Measurements from ENCODE around the gene ZNF124.

The ZNF124 gene

GRCh38 chr1:247118946-247119446, 52.8 kb downstream of the ZNF124 start:
- Histone ChIP-seq H3K4me3 (ENCODE audit: low read depth, low read length) (no peak overlapping the region), H3K36me3 (replicated peaks) (no peaks in the 10 kb centered on the region), H3K27ac (no peak overlapping the region), H3K27me3 (replicated peaks) (no peaks in the 10 kb centered on the region)
- in situ Hi-C loops (cut with HindIII; ENCODE audit: low pct_ligation_motif_present, low sequenced_read_pairs), result no loop called here
- no peak for DNase-seq
- TF ChIP-seq CTCF (IDR thresholded peaks at IDR 0.05; ENCODE audit: low read depth, low read length, missing control alignments), result peak; percentile 40

- Histone ChIP-seq H3K27ac (no peak overlapping the region), H3K36me3 (replicated peaks) (no peaks in the 10 kb centered on the region), H3K4me3 (ENCODE audit: low read depth, low read length) (no peak overlapping the region), H3K27me3 (replicated peaks) (no peaks in the 10 kb centered on the region)
- no peak for TF ChIP-seq CTCF (IDR thresholded peaks at IDR 0.05; ENCODE audit: low read depth, low read length, missing control alignments)
- DNase-seq, result no peak
- in situ Hi-C loops (cut with HindIII; ENCODE audit: low pct_ligation_motif_present, low sequenced_read_pairs), result no loop called here
Measured at GRCh38 chr1:247115545-247115944, 56.3 kb downstream of the ZNF124 start.

GRCh38 chr1:247115141-247115510, 56.7 kb downstream of the ZNF124 start:
- DNase-seq, result no peak
- no peak overlapping the region for H3K27ac ChIP-seq
- no peaks in the 10 kb centered on the region for H3K27me3 ChIP-seq (replicated peaks)
- in situ Hi-C loops (cut with HindIII; ENCODE audit: low pct_ligation_motif_present, low sequenced_read_pairs), result no loop called here
- no peak overlapping the region for H3K4me3 ChIP-seq (ENCODE audit: low read depth, low read length)
- no peaks in the 10 kb centered on the region for H3K36me3 ChIP-seq (replicated peaks)
- TF ChIP-seq CTCF (IDR thresholded peaks at IDR 0.05; ENCODE audit: low read depth, low read length, missing control alignments), result no peak

- in situ Hi-C loops (cut with HindIII; ENCODE audit: low pct_ligation_motif_present, low sequenced_read_pairs), result no loop called here
- Histone ChIP-seq H3K27ac (no peak overlapping the region), H3K36me3 (replicated peaks) (no peaks in the 10 kb centered on the region), H3K4me3 (ENCODE audit: low read depth, low read length) (no peak overlapping the region), H3K27me3 (replicated peaks) (no peaks in the 10 kb centered on the region)
- DNase-seq, result no peak
- no peak for TF ChIP-seq CTCF (IDR thresholded peaks at IDR 0.05; ENCODE audit: low read depth, low read length, missing control alignments)
Measured at GRCh38 chr1:247114351-247115140, 57.3 kb downstream of the ZNF124 start.

GRCh38 chr1:247113733-247114271, 58.0 kb downstream of the ZNF124 start:
- no peak for TF ChIP-seq CTCF (IDR thresholded peaks at IDR 0.05; ENCODE audit: low read depth, low read length, missing control alignments)
- no peaks in the 10 kb centered on the region for H3K27me3 ChIP-seq (replicated peaks)
- DNase-seq, result no peak

More at GRCh38 chr1:247113733-247114271, 58.0 kb downstream of the ZNF124 start:
- no peak overlapping the region for H3K27ac ChIP-seq
- H3K4me3 ChIP-seq (ENCODE audit: low read depth, low read length), result no peak overlapping the region
- in situ Hi-C loops (cut with HindIII; ENCODE audit: low pct_ligation_motif_present, low sequenced_read_pairs), result no loop called here
- no peaks in the 10 kb centered on the region for H3K36me3 ChIP-seq (replicated peaks)

Measured in brain microvascular endothelial cell (primary cell).